ENCODE measurements around the gene CHKA. TPM values are rescaled to one million over a fixed set of nuclear protein-coding genes. Genes with fewer than 3 reads are reported as not detected.

The CHKA gene
- total and polyA plus RNA-seq, 9 of the 15 experiments (the other 6 are each of a cell fraction or from before 2014, with no cell fraction given), result 3.6 to 37.0 (median 30.2) TPM

DNA sequence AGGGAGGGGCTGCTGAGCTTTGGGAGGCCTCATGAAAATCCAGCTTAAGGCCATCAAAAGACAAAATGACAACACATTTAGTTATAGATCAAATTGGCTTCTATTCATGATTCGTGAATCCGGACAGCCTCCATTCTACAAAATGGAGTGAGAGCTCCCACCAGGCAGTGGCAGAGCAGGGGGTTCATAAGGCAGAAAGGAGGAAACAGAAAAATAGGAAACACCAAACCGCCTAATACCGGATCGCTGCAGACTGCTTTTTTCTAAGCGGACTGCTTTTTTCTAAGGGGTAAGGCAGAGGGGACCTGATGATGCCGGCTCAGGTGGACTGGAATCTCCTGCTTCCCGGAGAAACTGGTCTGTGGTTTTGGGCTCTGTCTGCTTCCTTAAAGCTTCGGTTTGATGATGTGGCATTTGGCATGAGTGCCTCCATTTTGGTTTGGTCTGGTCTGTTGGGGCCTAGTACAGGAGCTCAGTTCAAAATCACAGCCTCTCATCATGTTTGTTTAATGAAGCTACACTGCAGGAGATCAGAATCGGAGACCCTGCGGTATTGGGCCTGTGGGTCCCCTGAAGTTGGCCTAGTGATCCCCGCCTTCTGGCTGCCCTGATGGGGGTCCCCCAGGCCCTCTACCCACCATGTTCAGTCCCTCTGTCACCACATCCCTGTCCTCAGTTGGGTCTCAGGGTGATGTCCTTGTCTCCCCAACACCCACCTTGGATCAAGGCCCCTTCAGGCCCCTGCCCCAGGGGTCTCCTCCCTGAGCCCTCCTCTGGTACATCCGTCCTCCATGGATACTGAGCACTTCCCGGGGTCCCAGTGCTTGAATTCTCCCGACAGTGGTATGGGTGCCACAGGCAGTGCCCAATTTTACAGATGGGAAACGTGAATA is 109.9 kb downstream of the CHKA start:
- POLR2A ChIA-PET, result interaction anchor here (1.2 to 1.3 kb wide), 4 partner anchors 11 to 18 kb away, joined by 3 to 6 read pairs (median 3); no protein-coding TSS in a partner anchor
- H3K27me3 ChIP-seq (ENCODE audit: control insufficient read depth in 2 of 2, insufficient read depth in 2 of 2, low read length in 2 of 2), result no peaks in the 10 kb centered on the region
- H3K79me2 ChIP-seq (ENCODE audit: control insufficient read depth, insufficient read depth, low read length), result no peaks in the 10 kb centered on the region
- H3K9me1 ChIP-seq (ENCODE audit: control insufficient read depth, insufficient read depth, low read length), result no peaks in the 10 kb centered on the region
- in situ Hi-C loops (cut with MboI) (no loop called here), intact Hi-C loops (cut with micrococcal nuclease) (no loop called here)
- peaks cover 3% of the 10 kb centered on the region; the same call in 1 of the 2 replicates for H4K20me1 ChIP-seq (replicated peaks; ENCODE audit: control insufficient read depth, insufficient read depth, low read length)
- no peak overlapping the region for H3K27ac ChIP-seq (ENCODE audit: extremely low read depth, low read depth, low read length)
- H2AFZ ChIP-seq (ENCODE audit: low read depth, low read length), result no peak overlapping the region
- CTCF ChIA-PET (ENCODE audit: low intra/inter-chr PET ratio), result no interaction called here
- no TSS peak for BruUV-seq (replicated peaks)
- FAIRE-seq (no peak), DNase-seq (ENCODE audit: extremely low read depth in 1 of 4, low spot score in 3 of 4) (no peak), ATAC-seq (no peak)
- H3K4me2 ChIP-seq (ENCODE audit: insufficient read depth, low read length), result no peak overlapping the region
- H3K4me1 ChIP-seq (replicated peaks in 1 of 2; ENCODE audit: control insufficient read depth in 2 of 2, insufficient read depth in 2 of 2, low read length in 2 of 2), result peaks cover 22 to 63% of the 10 kb centered on the region in 2 experiments
- 76% methylated on average over 16 of the region's 16 CpGs for WGBS (ENCODE audit: insufficient coverage, low coverage, missing lambda C conversion rate)
- no peak overlapping the region for H3K4me3 ChIP-seq
- H3K9me3 ChIP-seq (replicated peaks; ENCODE audit: control insufficient read depth, insufficient read depth, low read depth, low read length), result no peaks in the 10 kb centered on the region
- H3K36me3 ChIP-seq (ENCODE audit: control insufficient read depth, insufficient read depth, low read length), result no peaks in the 10 kb centered on the region
- peak overlapping the region in 1 of 2 experiments; percentile 14; a peak in 1 of 4 replicates for H3K9ac ChIP-seq (ENCODE audit: insufficient read depth in 1 of 2, low read depth in 2 of 2, low read length in 2 of 2)
- TF ChIP-seq SNIP1 (IDR thresholded peaks at IDR 0.05; ENCODE audit: low read depth), result no peak
- no peak for TF ChIP-seq POLR2AphosphoS5 (IDR thresholded peaks at IDR 0.05; ENCODE audit: control insufficient read depth, insufficient read depth, low read depth, low read length)
- TF ChIP-seq CEBPB (tag; IDR thresholded peaks at IDR 0.05), result no peak
- TF ChIP-seq HIVEP1 (CRISPR knock-in tag; IDR thresholded peaks at IDR 0.05), result 0 out of 2 replicates have a peak, but pooled peaks have one; percentile 30
- no peak for TF ChIP-seq PTBP1 (IDR thresholded peaks at IDR 0.05; ENCODE audit: low read depth, low read length)
- TF ChIP-seq EP300 (IDR thresholded peaks at IDR 0.05; ENCODE audit: low read length), result no peak
- no peak for TF ChIP-seq HLTF (IDR thresholded peaks at IDR 0.05)
- TF ChIP-seq MYNN (IDR thresholded peaks at IDR 0.05), result no peak
- no peak for TF ChIP-seq MYNN (CRISPR knock-in tag; IDR thresholded peaks at IDR 0.05)
- TF ChIP-seq, protein P1, sequence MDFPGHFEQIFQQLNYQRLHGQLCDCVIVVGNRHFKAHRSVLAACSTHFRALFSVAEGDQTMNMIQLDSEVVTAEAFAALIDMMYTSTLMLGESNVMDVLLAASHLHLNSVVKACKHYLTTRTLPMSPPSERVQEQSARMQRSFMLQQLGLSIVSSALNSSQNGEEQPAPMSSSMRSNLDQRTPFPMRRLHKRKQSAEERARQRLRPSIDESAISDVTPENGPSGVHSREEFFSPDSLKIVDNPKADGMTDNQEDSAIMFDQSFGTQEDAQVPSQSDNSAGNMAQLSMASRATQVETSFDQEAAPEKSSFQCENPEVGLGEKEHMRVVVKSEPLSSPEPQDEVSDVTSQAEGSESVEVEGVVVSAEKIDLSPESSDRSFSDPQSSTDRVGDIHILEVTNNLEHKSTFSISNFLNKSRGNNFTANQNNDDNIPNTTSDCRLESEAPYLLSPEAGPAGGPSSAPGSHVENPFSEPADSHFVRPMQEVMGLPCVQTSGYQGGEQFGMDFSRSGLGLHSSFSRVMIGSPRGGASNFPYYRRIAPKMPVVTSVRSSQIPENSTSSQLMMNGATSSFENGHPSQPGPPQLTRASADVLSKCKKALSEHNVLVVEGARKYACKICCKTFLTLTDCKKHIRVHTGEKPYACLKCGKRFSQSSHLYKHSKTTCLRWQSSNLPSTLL (IDR thresholded peaks at IDR 0.05), result no peak
- peak in 1 of 3 experiments; percentile 43 for TF ChIP-seq YY1 (IDR thresholded peaks at IDR 0.05; ENCODE audit: borderline replicate concordance in 1 of 3, control insufficient read depth in 1 of 3, extremely low read depth in 1 of 3, insufficient read depth in 3 of 3, insufficient read length in 1 of 3, insufficient replicate concordance in 2 of 3, low read depth in 1 of 3, low read length in 2 of 3)
- TF ChIP-seq NFYB (IDR thresholded peaks at IDR 0.05; ENCODE audit: extremely low read depth, insufficient read length), result no peak
- TF ChIP-seq MYBL2 (IDR thresholded peaks at IDR 0.05; ENCODE audit: low read depth), result no peak
- TF ChIP-seq MYBL2 (CRISPR knock-in tag; IDR thresholded peaks at IDR 0.05; ENCODE audit: borderline replicate concordance), result no peak
- no peak for TF ChIP-seq ASH1L (IDR thresholded peaks at IDR 0.05; ENCODE audit: borderline replicate concordance, low read depth, partially characterized antibody)
- TF ChIP-seq, protein P2, sequence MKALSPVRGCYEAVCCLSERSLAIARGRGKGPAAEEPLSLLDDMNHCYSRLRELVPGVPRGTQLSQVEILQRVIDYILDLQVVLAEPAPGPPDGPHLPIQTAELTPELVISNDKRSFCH (CRISPR knock-in tag; IDR thresholded peaks at IDR 0.05), result no peak
- TF ChIP-seq, protein P2 (tag; IDR thresholded peaks at IDR 0.05), result peak; percentile 90
- TF ChIP-seq KDM5B (IDR thresholded peaks at IDR 0.05; ENCODE audit: insufficient replicate concordance, low read depth, low read length), result no peak
